ENCODE data around the gene CCL14.

CCL14 gene

GRCh38 chr17:35936063-35936462, 50.5 kb downstream of the CCL14 start:
- DNase-seq, result no peak

GRCh38 chr17:35934760-35935159, 51.8 kb downstream of the CCL14 start:
- DNase-seq, result no peak
